Neuronal stem cell (in vitro differentiated cells): ENCODE measurements around the gene RGP1.

Source experiments
- DNase-seq: peaks from one replicate; pipeline ENCODE4 v3.0.0-alpha.2; 2013; ENCODE audit warnings: low spot score
- H2AFZ ChIP-seq: one replicate; pipeline ENCODE4 v1.6.1; 2013; ENCODE audit warnings: mild to moderate bottlenecking, low read length, inconsistent platforms
- H2AK5ac ChIP-seq: 2 replicates; pipeline ENCODE4 v1.6.1; 2013; ENCODE audit warnings: low read depth, mild to moderate bottlenecking, inconsistent platforms, low read length, moderate library complexity, mixed read lengths
- H2BK120ac ChIP-seq: 2 replicates; pipeline ENCODE4 v1.6.1; 2013; ENCODE audit warnings: low read depth, mild to moderate bottlenecking, inconsistent platforms, low read length, moderate library complexity, mixed read lengths
- H2BK12ac ChIP-seq: one replicate; pipeline ENCODE4 v1.6.1; 2013; ENCODE audit warnings: low read length, inconsistent platforms
- H2BK15ac ChIP-seq: 2 replicates; pipeline ENCODE4 v1.6.1; 2013; ENCODE audit warnings: mild to moderate bottlenecking, low read length, inconsistent platforms, mixed read lengths
- H2BK5ac ChIP-seq: one replicate; pipeline ENCODE4 v1.6.1; 2013; ENCODE audit warnings: inconsistent platforms, mild to moderate bottlenecking, low read length, moderate library complexity
- H3K14ac ChIP-seq: one replicate; pipeline ENCODE4 v1.6.1; 2013; ENCODE audit warnings: low read length, inconsistent platforms
- H3K18ac ChIP-seq: 2 replicates; pipeline ENCODE4 v1.6.1; 2013; ENCODE audit warnings: low read length, inconsistent platforms
- H3K23ac ChIP-seq: 2 replicates; pipeline ENCODE4 v1.6.1; 2013; ENCODE audit warnings: low read depth, mild to moderate bottlenecking, mixed read lengths, low read length, inconsistent platforms; ENCODE audit not compliant: poor library complexity
- H3K27ac ChIP-seq: replicated peaks from 3 replicates; pipeline ENCODE4 v1.5.1; 2013; ENCODE audit warnings: low read length, inconsistent platforms
- H3K27me3 ChIP-seq, 3 experiments: 2 replicates each; pipeline ENCODE4 v1.6.1; 2013; ENCODE audit warnings: low read length in 3 of 3, mild to moderate bottlenecking in 2 of 3, inconsistent platforms in 1 of 3, low read depth in 1 of 3, mixed read lengths in 1 of 3, moderate library complexity in 1 of 3; ENCODE audit not compliant: control insufficient read depth in 3 of 3, insufficient read depth in 3 of 3
- H3K36me3 ChIP-seq, 2 donors: replicated peaks in 1 of 2; 2 replicates each; pipeline ENCODE4 v1.6.1; 2013; ENCODE audit warnings: low read length in 2 of 2; ENCODE audit not compliant: control insufficient read depth in 2 of 2, insufficient read depth in 2 of 2
- H3K4ac ChIP-seq: 2 replicates; pipeline ENCODE4 v1.6.1; 2013; ENCODE audit warnings: inconsistent platforms, mild to moderate bottlenecking, low read length, moderate library complexity
- H3K4me1 ChIP-seq, 2 donors: 1 replicate in 1 of 2; 2 replicates in 1 of 2; pipeline ENCODE4 v1.6.1; 2013; ENCODE audit warnings: low read length in 2 of 2, low read depth in 1 of 2; ENCODE audit not compliant: control insufficient read depth in 2 of 2, insufficient read depth in 1 of 2
- H3K4me2 ChIP-seq: one replicate; pipeline ENCODE4 v1.6.1; 2013; ENCODE audit warnings: mild to moderate bottlenecking, low read length, inconsistent platforms; ENCODE audit not compliant: insufficient read depth, poor library complexity, severe bottlenecking
- H3K4me3 ChIP-seq, 2 donors: 2 replicates each; pipeline ENCODE4 v1.5.1; 2013; ENCODE audit warnings: low read length in 2 of 2, mild to moderate bottlenecking in 2 of 2, inconsistent platforms in 1 of 2, moderate library complexity in 1 of 2
- H3K79me1 ChIP-seq: one replicate; pipeline ENCODE4 v1.6.1; 2013; ENCODE audit warnings: low read depth, mild to moderate bottlenecking, inconsistent platforms, low read length, moderate library complexity
- H3K9ac ChIP-seq: one replicate; pipeline ENCODE4 v1.6.1; 2013; ENCODE audit warnings: mild to moderate bottlenecking, low read depth, low read length, inconsistent platforms; ENCODE audit not compliant: poor library complexity
- H3K9me3 ChIP-seq, 2 donors: replicated peaks in 1 of 2; 2 replicates each; pipeline versions ENCODE3 to v1.6.1; 2013; ENCODE audit warnings: low read length in 2 of 2, mild to moderate bottlenecking in 2 of 2, inconsistent platforms in 1 of 2, low read depth in 1 of 2, mixed read lengths in 1 of 2, moderate library complexity in 1 of 2; ENCODE audit not compliant: control insufficient read depth in 2 of 2, insufficient read depth in 1 of 2
- H4K8ac ChIP-seq: one replicate; pipeline ENCODE4 v1.6.1; 2013; ENCODE audit warnings: low read depth, mild to moderate bottlenecking, inconsistent platforms, low read length, moderate library complexity
- H4K91ac ChIP-seq: one replicate; pipeline ENCODE4 v1.6.1; 2013; ENCODE audit warnings: low read length, low read depth, mild to moderate bottlenecking, inconsistent platforms; ENCODE audit not compliant: poor library complexity
- WGBS, 2 donors: extraction: QIAGEN DNeasy Blood & Tissue Kit; methylation state at CpG; one replicate each; pipeline ENCODE4 v1.1.7; 2013; ENCODE audit warnings: missing lambda C conversion rate in 2 of 2, mixed read lengths in 1 of 2; ENCODE audit not compliant: insufficient read length in 2 of 2, insufficient replicate concordance in 1 of 2; ENCODE audit errors: extremely low coverage in 2 of 2; 5-methylcytosine and 5-hydroxymethylcytosine counted together

Gene RGP1

DNA sequence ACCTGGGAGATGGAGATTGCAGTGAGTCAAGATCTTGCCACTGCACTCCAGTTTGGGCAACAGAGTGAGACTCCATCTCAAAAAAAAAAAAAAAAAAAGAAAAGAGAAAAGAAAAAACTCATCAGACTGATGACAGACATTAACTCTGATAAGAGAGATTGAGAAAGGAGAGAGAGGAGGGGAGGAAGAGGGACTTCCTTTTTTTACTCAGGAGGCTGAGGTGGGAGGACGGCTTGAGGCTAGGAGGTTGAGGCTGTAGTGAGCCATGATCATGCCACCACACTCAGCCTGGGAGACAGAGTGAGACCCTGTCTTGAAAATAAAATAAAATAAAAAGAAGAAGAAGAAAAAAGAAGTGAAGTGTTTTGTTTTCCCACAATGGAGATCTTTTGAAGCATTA lies 14.7 kb downstream of the RGP1 start:
- Histone ChIP-seq H3K79me1 (peaks cover 2% of the 10 kb centered on the region), H3K27ac (no peak overlapping the region), H3K14ac (no peak overlapping the region), H3K4ac (no peak overlapping the region), H2BK15ac (no peak overlapping the region), H3K4me1 (peaks cover 3 to 4% of the 10 kb centered on the region in 2 donors), H2BK120ac (no peak overlapping the region), H2BK5ac (no peak overlapping the region), H3K27me3 (no peaks in the 10 kb centered on the region), H2BK12ac (no peak overlapping the region), H3K9ac (no peak overlapping the region), H4K8ac (no peak overlapping the region), H2AK5ac (no peak overlapping the region), H2AFZ (no peak overlapping the region), H3K36me3 (no peaks in the 10 kb centered on the region), H3K18ac (no peak overlapping the region), H4K91ac (no peak overlapping the region), H3K4me2 (no peak overlapping the region), H3K4me3 (no peak overlapping the region), H3K9me3 (no peaks in the 10 kb centered on the region), H3K23ac (no peak overlapping the region)
- no CpG with 5 or more reads among the region's 1 CpG for WGBS, 2 donors
- no peak for DNase-seq

DNA sequence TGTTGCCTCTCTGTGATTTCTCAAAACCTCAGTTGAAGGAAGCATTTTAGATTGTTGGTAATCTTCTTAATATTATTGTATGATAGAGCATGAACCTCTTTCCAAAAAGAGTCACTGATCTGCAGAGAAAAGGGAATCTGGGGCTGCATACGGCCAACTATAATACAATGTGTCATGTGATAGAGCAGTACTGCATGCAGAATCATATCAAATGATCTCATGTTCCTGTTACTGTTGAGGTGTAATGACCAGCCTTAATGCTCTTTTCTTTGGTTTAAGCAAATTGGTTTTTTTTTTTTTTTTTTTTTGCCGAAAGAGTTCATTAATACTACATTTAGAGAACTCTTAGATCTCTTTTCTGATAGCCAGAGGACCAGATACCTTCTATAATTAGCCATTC lies 17.9 kb downstream of the RGP1 start:
- H3K9me3 ChIP-seq: no peaks in the 10 kb centered on the region
- H2BK15ac ChIP-seq: no peak overlapping the region
- DNase-seq: no peak
- no peak overlapping the region for H3K23ac ChIP-seq
- no CpG with 5 or more reads among the region's 2 CpGs for WGBS, 2 donors
- no peak overlapping the region for H3K27ac ChIP-seq
- no peak overlapping the region for H2AK5ac ChIP-seq
- H4K8ac ChIP-seq: no peak overlapping the region
- H3K14ac ChIP-seq: no peak overlapping the region
- H2BK5ac ChIP-seq: no peak overlapping the region
- H3K4ac ChIP-seq: no peak overlapping the region
- H3K18ac ChIP-seq: no peak overlapping the region
- no peak overlapping the region for H2AFZ ChIP-seq
- H3K4me3 ChIP-seq: no peak overlapping the region
- H3K9ac ChIP-seq: no peak overlapping the region
- H4K91ac ChIP-seq: no peak overlapping the region
- H3K27me3 ChIP-seq: peaks cover 0 to 8% (median 0%) of the 10 kb centered on the region in 3 experiments
- H3K4me2 ChIP-seq: no peak overlapping the region
- H3K36me3 ChIP-seq: peaks cover 0 to under 1% of the 10 kb centered on the region in 2 donors
- peaks cover 0 to 2% of the 10 kb centered on the region in 2 donors for H3K4me1 ChIP-seq
- peaks cover 3% of the 10 kb centered on the region for H3K79me1 ChIP-seq
- no peak overlapping the region for H2BK120ac ChIP-seq
- H2BK12ac ChIP-seq: no peak overlapping the region

DNA sequence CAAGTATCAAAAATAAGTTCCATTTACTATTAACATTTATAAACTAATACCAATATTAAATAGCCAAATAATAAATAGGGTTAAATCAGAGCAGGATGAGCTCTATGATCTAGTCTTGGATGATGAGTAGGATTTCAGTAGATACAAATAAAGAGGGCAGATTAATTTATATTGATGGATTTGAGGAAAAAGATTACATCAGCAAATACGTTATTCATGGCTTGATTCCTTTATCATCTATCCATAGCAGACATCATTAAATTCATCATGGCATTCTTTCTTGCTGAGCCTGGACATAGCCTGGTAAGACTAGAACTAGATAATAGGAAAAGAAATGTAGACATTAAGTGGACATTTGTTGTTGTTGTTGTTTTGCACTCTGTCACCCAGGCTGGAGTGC lies 18.4 kb downstream of the RGP1 start:
- H2BK12ac ChIP-seq: no peak overlapping the region

DNA sequence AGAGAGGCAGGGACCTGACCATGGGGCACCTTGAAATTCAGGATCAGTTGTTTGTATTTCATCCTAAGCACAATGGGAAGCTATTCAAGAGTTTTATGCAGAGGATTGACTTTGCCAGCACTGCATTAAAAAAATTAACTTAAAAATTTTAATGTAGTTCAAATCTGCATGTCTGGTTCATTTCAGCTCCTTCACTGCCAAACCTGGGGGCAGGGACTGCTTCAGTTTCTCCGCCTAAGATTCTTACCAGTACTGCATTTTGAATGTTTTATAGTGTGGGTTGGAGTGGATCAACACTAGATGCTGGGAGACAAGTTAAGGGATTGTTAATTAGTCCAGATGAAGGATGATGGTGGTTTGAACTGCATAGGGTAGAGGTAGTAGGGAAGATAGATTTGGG lies 20.7 kb downstream of the RGP1 start:
- Histone ChIP-seq H3K4ac (no peak overlapping the region), H3K79me1 (peaks cover 3% of the 10 kb centered on the region), H3K23ac (no peak overlapping the region), H3K9me3 (no peaks in the 10 kb centered on the region), H2AK5ac (no peak overlapping the region), H3K4me1 (no peaks in the 10 kb centered on the region), H2BK12ac (no peak overlapping the region), H3K36me3 (peaks cover 0 to 2% of the 10 kb centered on the region in 2 donors), H3K4me2 (no peak overlapping the region), H3K27me3 (peaks cover 0 to 8% (median 0%) of the 10 kb centered on the region in 3 experiments), H4K91ac (no peak overlapping the region), H2AFZ (no peak overlapping the region), H3K27ac (no peak overlapping the region), H2BK15ac (no peak overlapping the region), H2BK120ac (no peak overlapping the region), H3K9ac (no peak overlapping the region), H2BK5ac (no peak overlapping the region), H3K4me3 (no peak overlapping the region), H3K18ac (no peak overlapping the region), H4K8ac (no peak overlapping the region), H3K14ac (no peak overlapping the region)
- WGBS, 2 donors: no CpG with 5 or more reads among the region's 1 CpG
- DNase-seq: no peak

More for the DNA sequence above, 18.4 kb downstream of the RGP1 start:
- H3K4me3 ChIP-seq: no peak overlapping the region
- no peaks in the 10 kb centered on the region for H3K4me1 ChIP-seq
- H3K79me1 ChIP-seq: peaks cover 3% of the 10 kb centered on the region
- H3K4me2 ChIP-seq: no peak overlapping the region
- no peak overlapping the region for H3K23ac ChIP-seq
- no peak overlapping the region for H3K9ac ChIP-seq
- no peak for DNase-seq
- no peaks in the 10 kb centered on the region for H3K9me3 ChIP-seq
- no peak overlapping the region for H4K8ac ChIP-seq
- H2AFZ ChIP-seq: no peak overlapping the region
- no peak overlapping the region for H3K4ac ChIP-seq
- H4K91ac ChIP-seq: no peak overlapping the region
- H3K14ac ChIP-seq: no peak overlapping the region
- no peak overlapping the region for H2AK5ac ChIP-seq
- peaks cover 0 to 8% (median 0%) of the 10 kb centered on the region in 3 experiments for H3K27me3 ChIP-seq
- H2BK15ac ChIP-seq: no peak overlapping the region
- no CpG with 5 or more reads among the region's 1 CpG for WGBS, 2 donors
- H3K27ac ChIP-seq: no peak overlapping the region
- no peak overlapping the region for H2BK120ac ChIP-seq
- H3K18ac ChIP-seq: no peak overlapping the region
- peaks cover 0 to 2% of the 10 kb centered on the region in 2 donors for H3K36me3 ChIP-seq
- no peak overlapping the region for H2BK5ac ChIP-seq
